Effector CD4-positive, alpha-beta T cell (primary cell): ENCODE results near the gene PTPRM.
A peak's percentile ranks its signal among the peaks of the same experiment; 100 is the strongest.

Experiments used
- DNase-seq: peaks from one replicate; pipeline ENCODE4 v3.0.0-alpha.2; 2020
- total RNA-seq: gene quantifications from one replicate; lab custom pipeline; 2026; lab: John Stamatoyannopoulos, UW

PTPRM gene
- 12.4 reads per million, percentile 36 among the genes with 10 or more reads in this experiment for total RNA-seq

- peak; percentile 7 for DNase-seq
Observed at GRCh38 chr18:7566567-7567473, at the start of gene PTPRM. Gene PTPRM, plus strand, starts transcription at chr18:7567316. Its CDS starts 503 bp downstream, at chr18:7567819.

DNA sequence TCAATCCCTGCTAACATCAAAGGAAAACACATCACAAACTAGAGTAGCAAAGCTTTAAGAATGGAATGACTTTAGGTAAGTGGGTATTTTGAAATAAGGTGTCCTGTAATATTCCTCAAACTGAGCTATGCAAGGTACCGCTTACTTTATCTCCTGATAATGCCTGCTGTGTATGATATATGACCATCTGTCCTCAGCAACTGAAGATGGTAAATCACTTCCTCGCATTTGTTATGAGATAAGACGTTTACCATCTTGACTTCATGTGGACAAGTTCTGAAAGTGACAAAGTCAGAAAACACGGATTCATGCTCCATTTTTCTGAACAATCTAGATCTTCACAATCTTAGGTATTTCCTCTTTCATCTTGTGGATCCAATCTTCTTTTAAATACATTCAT, 49.3 kb upstream of the PTPRM start:
- DNase-seq = no peak

DNA sequence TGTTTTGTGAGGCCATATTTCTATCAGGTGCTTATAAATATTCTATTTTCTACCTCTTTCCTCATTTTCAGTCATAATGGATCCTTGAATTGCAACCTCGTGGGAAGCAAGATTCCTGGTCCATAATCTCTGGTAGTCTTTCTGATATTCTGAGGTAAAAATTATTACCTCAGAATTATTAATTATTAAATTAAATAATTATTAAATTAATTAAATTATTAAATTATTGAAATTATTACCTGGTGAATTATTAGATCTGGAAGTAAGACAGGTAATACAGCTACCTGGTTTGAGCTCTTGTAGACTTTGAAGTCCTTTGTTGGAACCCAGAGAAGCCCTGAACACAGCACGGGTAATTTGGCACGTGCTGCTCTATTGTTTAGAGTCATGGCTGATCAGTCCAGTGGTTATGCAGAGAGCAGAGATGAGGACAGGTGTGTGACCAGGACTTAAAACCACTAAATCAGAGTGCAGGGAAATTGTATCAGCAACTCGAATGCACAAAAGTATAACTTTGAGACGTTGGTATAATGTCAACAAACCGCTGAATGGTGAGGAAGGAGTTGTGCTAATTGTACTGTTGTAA, 46.8 kb upstream of the PTPRM start:
- no peak for DNase-seq

- DNase-seq = no peak
Observed at GRCh38 chr18:7521226-7521856, 45.8 kb upstream of the PTPRM start.

DNA sequence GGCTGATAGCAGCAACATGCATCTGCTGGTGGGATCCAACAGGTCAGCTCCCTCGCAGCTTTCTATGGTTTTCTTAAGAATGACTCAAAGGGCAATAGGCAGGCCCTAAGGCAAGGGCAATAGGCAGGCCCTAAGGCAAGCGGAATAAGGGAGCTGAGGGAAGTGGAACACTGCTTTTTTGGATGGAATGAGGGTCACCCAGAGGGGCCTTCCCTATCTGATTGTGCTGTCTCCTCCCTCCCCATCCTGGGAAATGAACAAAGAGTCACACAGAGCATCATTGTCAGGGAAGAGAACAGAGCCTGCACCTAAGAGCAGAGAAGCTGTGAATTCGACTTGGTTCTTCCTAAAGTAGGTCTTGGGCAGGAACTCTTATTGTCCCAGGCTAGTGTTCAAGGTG, 43.3 kb upstream of the PTPRM start:
- DNase-seq = no peak

GRCh38 chr18:7524786-7525185, 42.3 kb upstream of the PTPRM start:
- DNase-seq = no peak

GRCh38 chr18:7532942-7533341, 34.2 kb upstream of the PTPRM start:
- DNase-seq = no peak

GRCh38 chr18:7535436-7536205, 31.5 kb upstream of the PTPRM start:
- DNase-seq = no peak

DNA sequence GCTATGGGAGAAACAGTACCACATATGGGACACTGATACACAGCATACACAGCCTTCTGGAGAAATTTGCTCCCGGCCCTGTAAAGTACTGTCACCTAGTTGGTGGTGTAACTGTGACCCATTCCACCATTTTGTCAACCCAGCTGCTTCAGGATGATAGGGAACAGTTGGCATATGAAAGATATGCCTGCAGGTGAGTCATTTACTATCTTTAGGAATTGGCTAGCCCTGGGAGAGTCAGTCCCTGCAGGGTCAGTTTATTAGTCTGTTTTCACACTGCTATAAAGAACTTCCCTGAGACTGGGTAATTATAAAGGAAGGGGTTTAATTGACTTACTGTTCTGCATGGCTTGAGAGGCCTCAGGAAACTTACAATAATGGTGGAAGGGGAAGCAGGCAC, 30.0 kb upstream of the PTPRM start:
- DNase-seq = no peak

GRCh38 chr18:7541835-7542234, 25.3 kb upstream of the PTPRM start:
- no peak for DNase-seq

GRCh38 chr18:7544686-7545085, 22.4 kb upstream of the PTPRM start:
- no peak for DNase-seq

GRCh38 chr18:7545734-7546133, 21.4 kb upstream of the PTPRM start:
- DNase-seq = no peak

DNA sequence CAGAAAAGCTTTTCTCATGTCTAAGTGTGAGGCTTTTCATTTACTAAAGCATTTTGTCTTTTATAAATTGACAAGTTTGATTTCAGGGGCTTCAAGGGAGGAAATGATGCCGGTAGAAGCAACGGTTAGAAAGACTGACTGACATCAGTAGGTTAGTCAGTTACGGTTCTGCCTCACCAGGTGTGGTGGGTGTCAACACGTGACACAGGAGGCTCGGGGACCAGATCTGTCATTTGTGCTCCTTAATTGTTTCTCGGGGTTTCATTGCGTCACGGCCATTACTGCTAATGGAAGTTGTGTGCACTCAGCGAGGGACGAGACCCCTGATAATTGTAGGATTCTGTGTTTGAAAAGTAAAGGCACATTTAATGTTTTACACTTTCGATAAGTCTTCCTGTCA, 18.9 kb upstream of the PTPRM start:
- no peak for DNase-seq

DNA sequence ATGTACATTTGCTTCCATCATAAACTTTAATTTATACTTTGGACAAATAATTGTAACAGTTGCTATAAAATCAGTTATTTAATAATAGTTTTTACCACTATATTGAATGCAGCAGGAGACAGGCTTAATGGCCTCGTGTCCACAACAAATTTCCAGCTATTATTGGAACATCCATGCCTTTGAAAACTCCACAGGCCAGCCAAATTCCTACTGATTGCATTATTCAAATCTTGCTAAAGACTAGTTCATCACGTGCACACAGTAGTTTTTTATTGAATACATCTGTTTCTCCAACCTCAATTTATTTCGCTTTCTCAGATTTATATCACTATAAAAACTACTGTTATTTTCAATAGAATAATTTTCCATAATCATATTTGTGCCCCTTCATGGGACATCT, 18.4 kb upstream of the PTPRM start:
- DNase-seq = no peak

- DNase-seq = no peak
Observed at GRCh38 chr18:7557973-7558372, 9.1 kb upstream of the PTPRM start.

DNA sequence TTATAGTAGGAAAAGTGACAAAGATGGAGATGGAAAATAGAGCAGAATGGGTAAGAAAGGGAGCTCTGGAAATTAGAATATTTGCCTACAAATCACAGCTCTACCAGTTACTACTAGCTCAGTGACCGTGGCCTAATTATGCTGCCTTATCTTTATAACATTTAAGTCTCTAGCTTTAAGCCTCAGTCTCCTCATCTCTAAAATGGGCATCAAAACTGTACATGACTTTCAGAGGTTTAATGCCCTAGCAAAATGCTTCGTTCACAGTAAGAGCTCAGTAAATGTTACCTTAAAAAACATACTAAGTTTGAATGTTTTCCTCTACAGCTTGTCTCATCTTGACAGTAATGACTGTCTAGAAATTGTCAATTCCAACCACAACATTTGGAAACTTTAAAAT, 8.3 kb upstream of the PTPRM start:
- no peak for DNase-seq

- DNase-seq = no peak
Observed at GRCh38 chr18:7559709-7560319, 7.3 kb upstream of the PTPRM start.

DNA sequence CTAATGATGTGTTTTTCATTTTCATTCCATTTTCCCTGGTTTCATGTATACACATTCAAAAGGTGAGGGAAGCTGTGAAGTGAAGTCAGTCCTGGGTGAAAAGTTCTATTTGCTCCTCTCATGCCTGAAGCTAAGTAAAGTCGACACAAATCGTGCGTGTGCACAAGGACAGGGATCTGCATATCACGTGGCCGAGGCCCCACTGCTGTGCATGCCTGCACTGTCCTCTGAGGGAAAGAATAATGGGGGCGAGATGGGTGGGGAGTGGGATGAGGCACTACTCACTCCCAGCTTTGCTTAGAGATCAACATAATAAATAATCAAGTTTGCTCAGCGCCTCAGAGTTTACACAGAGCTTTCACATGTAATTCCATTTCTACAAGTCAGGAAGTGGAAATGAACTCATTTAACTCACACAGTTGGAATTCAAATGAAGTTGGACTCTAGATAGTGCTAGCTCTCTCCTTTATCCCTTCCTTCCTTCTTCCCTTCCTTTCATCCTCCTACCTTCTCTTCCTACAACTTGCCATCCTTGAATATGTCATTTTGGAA, 5.1 kb upstream of the PTPRM start:
- DNase-seq = no peak

DNA sequence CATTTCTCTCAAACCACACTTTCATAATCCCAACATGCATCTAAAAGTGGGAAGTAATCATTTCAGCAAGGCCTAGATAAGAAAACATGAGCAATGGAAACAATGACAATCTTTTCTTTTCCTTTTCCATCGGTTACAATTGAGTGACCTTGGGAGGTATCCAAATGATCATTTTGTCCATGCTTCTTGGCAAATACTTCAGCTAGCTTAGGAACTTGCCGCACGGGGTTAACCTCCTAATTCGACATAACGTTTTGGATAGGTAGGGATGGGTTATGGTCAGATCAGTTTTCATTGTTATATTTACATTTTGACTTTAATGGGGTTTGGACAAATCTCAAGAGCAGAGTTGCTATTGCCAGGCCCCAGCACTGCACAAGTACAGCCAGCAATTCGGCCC, 4.6 kb upstream of the PTPRM start:
- DNase-seq = no peak

DNA sequence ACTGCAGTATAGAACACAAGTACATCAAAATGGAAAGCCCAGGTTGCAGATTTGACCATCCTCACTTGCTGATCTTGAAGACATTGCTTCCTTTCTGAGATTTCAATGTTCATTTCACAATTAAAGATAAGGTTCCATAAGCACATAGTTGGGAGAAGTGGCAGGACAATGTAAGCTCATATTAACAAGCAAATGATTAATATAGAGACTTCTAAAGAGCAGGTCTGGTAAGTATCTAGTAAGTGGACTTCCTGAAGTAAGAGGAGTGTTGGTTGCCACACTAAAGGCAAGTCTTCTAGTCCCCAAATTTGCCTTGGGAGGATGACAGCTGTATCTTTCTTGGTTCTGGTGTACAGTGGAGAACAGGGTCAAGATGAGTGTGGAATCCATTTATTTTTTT, 1.4 kb upstream of the PTPRM start:
- DNase-seq = no peak

GRCh38 chr18:7566244-7566566, 911 bp upstream of the PTPRM start:
- DNase-seq = no peak
